HEK293 (cell line): ENCODE data around the gene UFD1.

Experiments
- ZNF23 ChIP-seq: fragments of 450-650 bp; formaldehyde crosslinking; IDR thresholded peaks from 2 replicates; pipeline ENCODE4 v1.5.1; 2016; ENCODE audit warnings: missing biosample characterization, missing genetic modification characterization, borderline replicate concordance
- ZNF274 ChIP-seq, 2 experiments: fragments of 200-500 bp in 1 of 2; fragments of 450-650 bp in 1 of 2; sonication (Bioruptor generic) in 1 of 2; formaldehyde crosslinking in 1 of 2; IDR thresholded peaks; 2 replicates each; pipeline versions ENCODE4 v1.5.1 to v1.6.1; 2014 to 2016; ENCODE audit warnings: borderline replicate concordance in 1 of 2, inconsistent platforms in 1 of 2, low read length in 1 of 2, missing biosample characterization in 1 of 2, missing genetic modification characterization in 1 of 2
- ZNF292 ChIP-seq: fragments of 450-650 bp; formaldehyde crosslinking; IDR thresholded peaks from 2 replicates; pipeline ENCODE4 v1.5.1; 2016; ENCODE audit warnings: low read depth, missing biosample characterization, missing genetic modification characterization, borderline replicate concordance
- ZNF324 ChIP-seq: fragments of 450-650 bp; formaldehyde crosslinking; IDR thresholded peaks from 2 replicates; pipeline ENCODE4 v1.5.1; 2016; ENCODE audit warnings: missing biosample characterization, missing genetic modification characterization
- ZNF335 ChIP-seq: fragments of 450-650 bp; formaldehyde crosslinking; conservative IDR thresholded peaks from 2 replicates; pipeline ENCODE4 v1.5.1; 2016; ENCODE audit warnings: missing biosample characterization, missing genetic modification characterization
- ZNF664 ChIP-seq: fragments of 450-650 bp; formaldehyde crosslinking; IDR thresholded peaks from 2 replicates; pipeline ENCODE4 v1.5.1; 2016; ENCODE audit warnings: missing biosample characterization, missing genetic modification characterization
- ZXDB ChIP-seq: fragments of 450-650 bp; formaldehyde crosslinking; IDR thresholded peaks from 2 replicates; pipeline ENCODE4 v1.5.1; 2016; ENCODE audit warnings: missing biosample characterization, missing genetic modification characterization
- TF ChIP-seq, protein P1 (sequence below): fragments of 450-650 bp; formaldehyde crosslinking; IDR thresholded peaks from 2 replicates; pipeline ENCODE4 v1.5.1; 2016; ENCODE audit warnings: missing biosample characterization, missing genetic modification characterization
- TF ChIP-seq, protein P2 (sequence below): sonication (generic); formaldehyde crosslinking; IDR thresholded peaks from 2 replicates; pipeline ENCODE4 v1.8.1; 2022; ENCODE audit warnings: mild to moderate bottlenecking, moderate library complexity, missing genetic modification reagents
- TF ChIP-seq, protein P3 (sequence below): fragments of 450-650 bp; formaldehyde crosslinking; IDR thresholded peaks from 2 replicates; pipeline ENCODE4 v1.5.1; 2016; ENCODE audit warnings: missing biosample characterization, missing genetic modification characterization

DNA sequence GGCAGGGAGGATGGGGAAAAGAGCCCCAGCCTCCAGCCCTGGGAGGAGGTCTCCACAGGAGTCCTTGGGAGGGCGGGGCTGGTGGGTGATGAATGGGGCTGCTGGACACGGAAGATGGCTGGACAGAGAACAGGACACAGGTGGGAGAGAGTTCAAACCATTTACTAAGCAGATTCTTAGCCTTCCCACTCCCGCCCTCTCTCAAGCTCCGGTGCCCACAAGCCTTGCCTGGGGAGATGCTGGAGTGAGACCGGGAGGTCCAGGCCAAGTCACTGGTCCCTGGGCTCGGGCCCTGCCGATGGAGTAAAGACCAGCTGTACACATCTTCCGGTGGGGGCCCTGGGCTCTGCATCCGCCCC, 43.9 kb upstream of the UFD1 start:
- TF ChIP-seq, protein P1, sequence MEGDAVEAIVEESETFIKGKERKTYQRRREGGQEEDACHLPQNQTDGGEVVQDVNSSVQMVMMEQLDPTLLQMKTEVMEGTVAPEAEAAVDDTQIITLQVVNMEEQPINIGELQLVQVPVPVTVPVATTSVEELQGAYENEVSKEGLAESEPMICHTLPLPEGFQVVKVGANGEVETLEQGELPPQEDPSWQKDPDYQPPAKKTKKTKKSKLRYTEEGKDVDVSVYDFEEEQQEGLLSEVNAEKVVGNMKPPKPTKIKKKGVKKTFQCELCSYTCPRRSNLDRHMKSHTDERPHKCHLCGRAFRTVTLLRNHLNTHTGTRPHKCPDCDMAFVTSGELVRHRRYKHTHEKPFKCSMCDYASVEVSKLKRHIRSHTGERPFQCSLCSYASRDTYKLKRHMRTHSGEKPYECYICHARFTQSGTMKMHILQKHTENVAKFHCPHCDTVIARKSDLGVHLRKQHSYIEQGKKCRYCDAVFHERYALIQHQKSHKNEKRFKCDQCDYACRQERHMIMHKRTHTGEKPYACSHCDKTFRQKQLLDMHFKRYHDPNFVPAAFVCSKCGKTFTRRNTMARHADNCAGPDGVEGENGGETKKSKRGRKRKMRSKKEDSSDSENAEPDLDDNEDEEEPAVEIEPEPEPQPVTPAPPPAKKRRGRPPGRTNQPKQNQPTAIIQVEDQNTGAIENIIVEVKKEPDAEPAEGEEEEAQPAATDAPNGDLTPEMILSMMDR, result no peak
- TF ChIP-seq ZNF335 (tag by site-specific recombination), result no peak
- TF ChIP-seq, protein P2, sequence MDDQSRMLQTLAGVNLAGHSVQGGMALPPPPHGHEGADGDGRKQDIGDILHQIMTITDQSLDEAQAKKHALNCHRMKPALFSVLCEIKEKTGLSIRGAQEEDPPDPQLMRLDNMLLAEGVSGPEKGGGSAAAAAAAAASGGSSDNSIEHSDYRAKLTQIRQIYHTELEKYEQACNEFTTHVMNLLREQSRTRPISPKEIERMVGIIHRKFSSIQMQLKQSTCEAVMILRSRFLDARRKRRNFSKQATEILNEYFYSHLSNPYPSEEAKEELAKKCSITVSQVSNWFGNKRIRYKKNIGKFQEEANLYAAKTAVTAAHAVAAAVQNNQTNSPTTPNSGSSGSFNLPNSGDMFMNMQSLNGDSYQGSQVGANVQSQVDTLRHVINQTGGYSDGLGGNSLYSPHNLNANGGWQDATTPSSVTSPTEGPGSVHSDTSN (CRISPR knock-in tag), result no peak
- no peak for TF ChIP-seq ZNF292 (tag by site-specific recombination)
- no peak for TF ChIP-seq ZNF274 (IDR thresholded peaks at IDR 0.05; ENCODE audit: low read length)
- no peak for TF ChIP-seq ZNF274 (tag by site-specific recombination; IDR thresholded peaks at IDR 0.05; ENCODE audit: borderline replicate concordance)
- TF ChIP-seq ZNF664, result no peak
- TF ChIP-seq ZNF23 (tag by site-specific recombination), result no peak
- TF ChIP-seq, protein P3, sequence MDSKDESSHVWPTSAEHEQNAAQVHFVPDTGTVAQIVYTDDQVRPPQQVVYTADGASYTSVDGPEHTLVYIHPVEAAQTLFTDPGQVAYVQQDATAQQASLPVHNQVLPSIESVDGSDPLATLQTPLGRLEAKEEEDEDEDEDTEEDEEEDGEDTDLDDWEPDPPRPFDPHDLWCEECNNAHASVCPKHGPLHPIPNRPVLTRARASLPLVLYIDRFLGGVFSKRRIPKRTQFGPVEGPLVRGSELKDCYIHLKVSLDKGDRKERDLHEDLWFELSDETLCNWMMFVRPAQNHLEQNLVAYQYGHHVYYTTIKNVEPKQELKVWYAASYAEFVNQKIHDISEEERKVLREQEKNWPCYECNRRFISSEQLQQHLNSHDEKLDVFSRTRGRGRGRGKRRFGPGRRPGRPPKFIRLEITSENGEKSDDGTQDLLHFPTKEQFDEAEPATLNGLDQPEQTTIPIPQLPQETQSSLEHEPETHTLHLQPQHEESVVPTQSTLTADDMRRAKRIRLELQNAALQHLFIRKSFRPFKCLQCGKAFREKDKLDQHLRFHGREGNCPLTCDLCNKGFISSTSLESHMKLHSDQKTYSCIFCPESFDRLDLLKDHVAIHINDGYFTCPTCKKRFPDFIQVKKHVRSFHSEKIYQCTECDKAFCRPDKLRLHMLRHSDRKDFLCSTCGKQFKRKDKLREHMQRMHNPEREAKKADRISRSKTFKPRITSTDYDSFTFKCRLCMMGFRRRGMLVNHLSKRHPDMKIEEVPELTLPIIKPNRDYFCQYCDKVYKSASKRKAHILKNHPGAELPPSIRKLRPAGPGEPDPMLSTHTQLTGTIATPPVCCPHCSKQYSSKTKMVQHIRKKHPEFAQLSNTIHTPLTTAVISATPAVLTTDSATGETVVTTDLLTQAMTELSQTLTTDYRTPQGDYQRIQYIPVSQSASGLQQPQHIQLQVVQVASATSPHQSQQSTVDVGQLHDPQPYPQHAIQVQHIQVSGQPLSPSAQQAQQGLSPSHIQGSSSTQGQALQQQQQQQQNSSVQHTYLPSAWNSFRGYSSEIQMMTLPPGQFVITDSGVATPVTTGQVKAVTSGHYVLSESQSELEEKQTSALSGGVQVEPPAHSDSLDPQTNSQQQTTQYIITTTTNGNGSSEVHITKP (tag by site-specific recombination), result no peak
- TF ChIP-seq ZNF324 (tag by site-specific recombination), result no peak
- TF ChIP-seq ZXDB, result no peak
